ENCODE measurements around the gene TANGO6. TPM values are rescaled to one million over a fixed set of nuclear protein-coding genes. Genes with fewer than 3 reads are reported as not detected.

The TANGO6 gene
- total and polyA plus RNA-seq, 10 of the 15 experiments (the other 5 are each of a cell fraction or from before 2014, with no cell fraction given) = 1.1 to 20.6 (median 11.0) TPM

GRCh38 chr16:69111876-69112230 is 268.5 kb downstream of the TANGO6 start:
- Histone ChIP-seq H3K27me3 (replicated peaks in 1 of 2; ENCODE audit: control insufficient read depth in 2 of 2, insufficient read depth in 2 of 2, low read length in 1 of 2) (peaks cover 0 to 1% of the 10 kb centered on the region in 2 experiments; a peak in 1 of 4 replicates), H3K79me2 (ENCODE audit: control insufficient read depth, insufficient read depth, low read length) (no peaks in the 10 kb centered on the region), H3K4me1 (ENCODE audit: control insufficient read depth, insufficient read depth, low read length) (peaks cover 3% of the 10 kb centered on the region), H2AFZ (ENCODE audit: control insufficient read depth, low read depth, low read length) (no peak overlapping the region), H3K9ac (ENCODE audit: control insufficient read depth, insufficient read depth, low read length) (no peak overlapping the region), H3K27ac (ENCODE audit: control insufficient read depth, insufficient read depth) (no peak overlapping the region), H3K4me2 (ENCODE audit: control insufficient read depth, insufficient read depth) (no peak overlapping the region), H3K9me3 (replicated peaks; ENCODE audit: control insufficient read depth, insufficient read depth, low read length) (no peaks in the 10 kb centered on the region), H3K4me3 (no peak overlapping the region), H3K36me3 (ENCODE audit: control insufficient read depth in 2 of 2, insufficient read depth in 2 of 2, low read length in 1 of 2) (no peaks in the 10 kb centered on the region; a peak in 2 of 4 replicates), H4K20me1 (ENCODE audit: control insufficient read depth, insufficient read depth) (no peaks in the 10 kb centered on the region)
- DNase-seq (ENCODE audit: low read depth, low spot score) (no peak), ATAC-seq (no peak), FAIRE-seq (no peak)
- no TSS peak for BruUV-seq (replicated peaks)
- intact Hi-C loops (cut with micrococcal nuclease; ENCODE audit: unreplicated experiment) = no loop called here
- ChIA-PET SMC1A (ENCODE audit: uncharacterized antibody, unreplicated experiment) (interaction anchor here (0.7 to 4.3 kb wide), 3 partner anchors 12 to 693 kb away, joined by 3 to 20 read pairs (median 3); no protein-coding TSS in a partner anchor), POLR2A (interaction anchor here (0.6 kb wide), 1 partner anchor 245 kb away, joined by 4 read pairs; no protein-coding TSS in a partner anchor), CTCF (interaction anchor here (0.7 to 4.0 kb wide), 12 partner anchors 12 to 590 kb away, joined by 3 to 38 read pairs (median 8); partner anchors contain the start of genes CHTF8 and UTP4), RAD21 (ENCODE audit: unreplicated experiment) (interaction anchor here (0.9 to 1.4 kb wide), 2 partner anchors 39 to 264 kb away, joined by 4 read pairs; no protein-coding TSS in a partner anchor)
- no peak for TF ChIP-seq MEF2B (IDR thresholded peaks at IDR 0.05; ENCODE audit: partially characterized antibody, poor library complexity, severe bottlenecking)
- TF ChIP-seq SP1 (IDR thresholded peaks at IDR 0.05; ENCODE audit: low read depth, low read length) = no peak
- TF ChIP-seq HCFC1 (IDR thresholded peaks at IDR 0.05; ENCODE audit: low read length) = no peak
- TF ChIP-seq JUND (IDR thresholded peaks at IDR 0.05; ENCODE audit: low read depth, low read length) = no peak
- no peak for TF ChIP-seq CBX5 (IDR thresholded peaks at IDR 0.05; ENCODE audit: low read depth)
- TF ChIP-seq TCF3 (IDR thresholded peaks at IDR 0.05; ENCODE audit: borderline replicate concordance, insufficient read depth, low read depth, low read length) = no peak
- no peak for TF ChIP-seq BCL11A (IDR thresholded peaks at IDR 0.05; ENCODE audit: low read depth, low read length)
- TF ChIP-seq HSF1 (IDR thresholded peaks at IDR 0.05; ENCODE audit: low read depth, low read length) = no peak
- in situ Hi-C loops (cut with MboI) = no loop called here
- WGBS (ENCODE audit: insufficient coverage, insufficient replicate concordance, low lambda C conversion rate, missing lambda C conversion rate) = 100% methylated on average over 5 of the region's 5 CpGs
